Measurements from ENCODE around the gene PPP2CA. TPM values are rescaled to one million over a fixed set of nuclear protein-coding genes. Genes with fewer than 3 reads are reported as not detected.

PPP2CA gene
- polyA plus RNA-seq, 2 of the 4 experiments (the other 2 are of a cell fraction), result 273 to 357 TPM

- WGBS (ENCODE audit: missing lambda C conversion rate), result 92% methylated on average over 3 of the region's 3 CpGs
- Histone ChIP-seq H3K9me3 (no peaks in the 10 kb centered on the region), H3K4me3 (no peak overlapping the region), H3K4me2 (no peak overlapping the region), H3K4me1 (peaks cover 5% of the 10 kb centered on the region; the same call in 2 of the 3 replicates), H3K27ac (no peak overlapping the region)
- ATAC-seq, result no peak
- POLR2A ChIA-PET, result no interaction called here
- FAIRE-seq, result no peak
- CTCF ChIA-PET, result interaction anchor here (1.5 to 20.9 kb wide), 3 partner anchors 50 to 138 kb away, joined by 3 to 546 read pairs (median 14); no protein-coding TSS in a partner anchor
- no peak for DNase-seq (ENCODE audit: low read depth in 1 of 2, low spot score in 1 of 2)
- TF ChIP-seq FOSL2 (IDR thresholded peaks at IDR 0.05) (no peak), FOSL2 (CRISPR knock-in tag; IDR thresholded peaks at IDR 0.05) (no peak), REST (IDR thresholded peaks at IDR 0.05) (no peak), HMGXB4 (CRISPR knock-in tag; IDR thresholded peaks at IDR 0.05; ENCODE audit: borderline replicate concordance) (no peak), JUN (IDR thresholded peaks at IDR 0.05) (no peak), EP300 (IDR thresholded peaks at IDR 0.05) (no peak), NPAS2 (CRISPR knock-in tag; IDR thresholded peaks at IDR 0.05; ENCODE audit: borderline replicate concordance) (no peak), RAD21 (conservative IDR thresholded peaks at IDR 0.05 in 1 of 2, IDR thresholded peaks at IDR 0.05 in 1 of 2) (no peak), ATOH8 (CRISPR knock-in tag; IDR thresholded peaks at IDR 0.05; ENCODE audit: low read depth) (no peak)
Measured at GRCh38 chr5:134151723-134152122, 74.2 kb downstream of the PPP2CA start.

- H3K4me1 ChIP-seq, result peaks cover 6% of the 10 kb centered on the region; the same call in 2 of the 3 replicates
- H3K27ac ChIP-seq, result no peak overlapping the region
- ChIA-PET POLR2A (no interaction called here), CTCF (interaction anchor here (0.9 to 20.9 kb wide), 6 partner anchors 9 to 139 kb away, joined by 3 to 546 read pairs (median 4); no protein-coding TSS in a partner anchor)
- DNase-seq (ENCODE audit: low read depth in 1 of 2, low spot score in 1 of 2), result no peak
- H3K4me3 ChIP-seq, result no peak overlapping the region
- no peak for FAIRE-seq
- no peak for TF ChIP-seq NFE2L2 (conservative IDR thresholded peaks at IDR 0.05; ENCODE audit: low read length)
- TF ChIP-seq ELK1 (IDR thresholded peaks at IDR 0.05; ENCODE audit: low read depth, low read length), result no peak
- TF ChIP-seq BHLHE40 (IDR thresholded peaks at IDR 0.05; ENCODE audit: low read depth, low read length), result no peak
- no peaks in the 10 kb centered on the region for H3K9me3 ChIP-seq
- no peak overlapping the region for H3K4me2 ChIP-seq
- ATAC-seq, result no peak
- WGBS (ENCODE audit: missing lambda C conversion rate), result 86% methylated on average over 4 of the region's 4 CpGs
Measured at GRCh38 chr5:134149571-134150303, 76.1 kb downstream of the PPP2CA start.

GRCh38 chr5:134148986-134149539 lies 76.8 kb downstream of the PPP2CA start:
- ChIA-PET POLR2A (no interaction called here), CTCF (interaction anchor here (0.9 to 20.9 kb wide), 6 partner anchors 8 to 140 kb away, joined by 3 to 546 read pairs (median 12); no protein-coding TSS in a partner anchor)
- Histone ChIP-seq H3K9me3 (no peaks in the 10 kb centered on the region), H3K4me3 (no peak overlapping the region), H3K4me1 (peaks cover 6% of the 10 kb centered on the region; the same call in 2 of the 3 replicates), H3K4me2 (no peak overlapping the region), H3K27ac (no peak overlapping the region)
- no peak for FAIRE-seq
- TF ChIP-seq CBX8 (IDR thresholded peaks at IDR 0.05) (no peak), FOSL2 (IDR thresholded peaks at IDR 0.05) (no peak), FOSL2 (CRISPR knock-in tag; IDR thresholded peaks at IDR 0.05) (no peak), EP300 (IDR thresholded peaks at IDR 0.05) (no peak), GATA3 (IDR thresholded peaks at IDR 0.05; ENCODE audit: borderline replicate concordance) (no peak), HOXA7 (CRISPR knock-in tag; IDR thresholded peaks at IDR 0.05) (no peak), SMC3 (IDR thresholded peaks at IDR 0.05) (no peak)
- DNase-seq (ENCODE audit: low read depth in 1 of 2, low spot score in 1 of 2), result no peak
- 90% methylated on average over 6 of the region's 6 CpGs for WGBS (ENCODE audit: missing lambda C conversion rate)
- ATAC-seq, result no peak
